Glutamatergic neuron (in vitro differentiated cells): ENCODE measurements around the gene PGA4. TPM values are rescaled to one million over a fixed set of nuclear protein-coding genes. Genes with fewer than 3 reads are reported as not detected.

Source experiments
- DNase-seq: peaks from one replicate; pipeline ENCODE4 v3.0.0; 2022
- H3K27ac Mint-ChIP-seq: one replicate; pipeline ENCODE4 v1.8.0; 2020; ENCODE audit warnings: mild to moderate bottlenecking, mixed read lengths, inconsistent platforms; ENCODE audit not compliant: unreplicated experiment
- H3K27me3 Mint-ChIP-seq: one replicate; pipeline ENCODE4 v1.8.0; 2020; ENCODE audit warnings: mild to moderate bottlenecking, moderate library complexity, mixed read lengths, inconsistent platforms; ENCODE audit not compliant: unreplicated experiment
- H3K36me3 Mint-ChIP-seq: one replicate; pipeline ENCODE4 v1.8.0; 2020; ENCODE audit warnings: mild to moderate bottlenecking, mixed read lengths, inconsistent platforms; ENCODE audit not compliant: unreplicated experiment
- H3K4me1 Mint-ChIP-seq: one replicate; pipeline ENCODE4 v1.8.0; 2020; ENCODE audit warnings: mild to moderate bottlenecking, low read depth, mixed read lengths, inconsistent platforms; ENCODE audit not compliant: unreplicated experiment
- H3K4me3 Mint-ChIP-seq: one replicate; pipeline ENCODE4 v1.8.0; 2020; ENCODE audit warnings: mild to moderate bottlenecking, mixed read lengths, inconsistent platforms; ENCODE audit not compliant: unreplicated experiment
- H3K9me3 Mint-ChIP-seq: one replicate; pipeline ENCODE4 v1.8.0; 2020; ENCODE audit warnings: mild to moderate bottlenecking, moderate library complexity, mixed read lengths, inconsistent platforms; ENCODE audit not compliant: unreplicated experiment
- CTCF ChIP-seq: fragments of 200-600 bp; sonication (generic); IDR thresholded peaks from one replicate; pipeline ENCODE4 v1.5.0; 2021; ENCODE audit not compliant: partially characterized antibody, unreplicated experiment
- total RNA-seq: library from RNA; stranded (reverse); fragmentation: NEBNext Ultra II Directional; extraction: Animal tissue kit (Norgen Biotek cat#: 25700); gene quantifications from one replicate; pipeline ENCODE4 v1.2.1, GENCODE V29; 2021; ENCODE audit not compliant: unreplicated experiment

Gene PGA4
- total RNA-seq, 1 donor from 2014 or later, result not detected

DNA sequence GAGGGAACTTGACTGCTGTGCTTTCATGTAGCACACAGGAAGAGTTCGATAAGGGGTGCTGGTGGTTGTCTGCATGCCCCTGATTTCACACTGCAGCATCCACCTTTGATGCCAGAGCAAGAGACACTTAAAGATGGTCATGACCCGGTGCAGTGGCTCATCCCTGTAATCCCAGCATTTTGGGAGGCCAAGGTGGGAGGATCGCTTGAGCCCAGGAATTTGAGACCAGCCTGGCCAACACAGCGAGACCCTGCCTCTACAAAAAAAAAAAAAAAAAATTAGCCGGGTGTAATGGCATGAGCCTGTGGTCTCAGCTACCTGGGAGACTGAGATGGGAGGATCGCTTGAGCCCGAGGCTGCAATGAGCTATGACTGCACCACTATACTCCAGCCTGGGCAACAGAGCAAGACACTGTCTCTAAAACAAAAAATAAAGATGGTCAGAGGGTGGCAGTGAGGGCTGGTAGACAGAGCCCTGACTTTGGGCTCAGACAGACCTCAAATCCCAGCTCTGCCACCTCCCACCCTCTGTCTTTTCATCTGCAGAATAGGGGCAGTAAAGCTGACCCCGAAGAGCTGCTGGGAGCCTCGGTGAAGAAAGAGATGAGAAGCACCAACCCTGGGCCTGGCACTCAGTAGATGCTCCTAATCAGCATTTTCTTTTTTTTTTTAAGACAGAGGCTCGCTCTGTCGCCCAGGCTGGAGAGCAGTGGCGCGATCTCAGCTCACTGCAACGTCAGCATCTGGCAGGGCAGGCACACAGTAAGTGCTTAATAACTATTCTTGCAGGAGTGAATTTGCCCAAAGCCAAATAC, 55.2 kb downstream of the PGA4 start:
- no peak for DNase-seq
- TF ChIP-seq CTCF, result no peak
- Mint-ChIP-seq H3K27me3 (peaks cover 3% of the 10 kb centered on the region), H3K4me3 (no peak overlapping the region), H3K27ac (no peak overlapping the region), H3K9me3 (peaks cover 2% of the 10 kb centered on the region), H3K36me3 (no peaks in the 10 kb centered on the region), H3K4me1 (peaks cover 14% of the 10 kb centered on the region)

GRCh38 chr11:61278001-61278470, 55.9 kb downstream of the PGA4 start:
- peaks cover 3% of the 10 kb centered on the region for H3K36me3 Mint-ChIP-seq

GRCh38 chr11:61279934-61280659, 58.0 kb downstream of the PGA4 start:
- H3K4me1 Mint-ChIP-seq, result peaks cover 14% of the 10 kb centered on the region
- H3K9me3 Mint-ChIP-seq, result peaks cover 4% of the 10 kb centered on the region
- H3K36me3 Mint-ChIP-seq, result peaks cover 20% of the 10 kb centered on the region
- no peak overlapping the region for H3K27ac Mint-ChIP-seq
- no peak for DNase-seq
- no peak for TF ChIP-seq CTCF
- peak overlapping the region; percentile 7 for H3K4me3 Mint-ChIP-seq
- H3K27me3 Mint-ChIP-seq, result peaks cover 2% of the 10 kb centered on the region

More at GRCh38 chr11:61278001-61278470, 55.9 kb downstream of the PGA4 start:
- peaks cover 14% of the 10 kb centered on the region for H3K4me1 Mint-ChIP-seq
- peak overlapping the region; percentile 81 for H3K27ac Mint-ChIP-seq
- TF ChIP-seq CTCF, result no peak
- no peak for DNase-seq
- peaks cover 3% of the 10 kb centered on the region for H3K27me3 Mint-ChIP-seq
- H3K9me3 Mint-ChIP-seq, result peaks cover 2% of the 10 kb centered on the region
- peak overlapping the region; percentile 35 for H3K4me3 Mint-ChIP-seq

DNA sequence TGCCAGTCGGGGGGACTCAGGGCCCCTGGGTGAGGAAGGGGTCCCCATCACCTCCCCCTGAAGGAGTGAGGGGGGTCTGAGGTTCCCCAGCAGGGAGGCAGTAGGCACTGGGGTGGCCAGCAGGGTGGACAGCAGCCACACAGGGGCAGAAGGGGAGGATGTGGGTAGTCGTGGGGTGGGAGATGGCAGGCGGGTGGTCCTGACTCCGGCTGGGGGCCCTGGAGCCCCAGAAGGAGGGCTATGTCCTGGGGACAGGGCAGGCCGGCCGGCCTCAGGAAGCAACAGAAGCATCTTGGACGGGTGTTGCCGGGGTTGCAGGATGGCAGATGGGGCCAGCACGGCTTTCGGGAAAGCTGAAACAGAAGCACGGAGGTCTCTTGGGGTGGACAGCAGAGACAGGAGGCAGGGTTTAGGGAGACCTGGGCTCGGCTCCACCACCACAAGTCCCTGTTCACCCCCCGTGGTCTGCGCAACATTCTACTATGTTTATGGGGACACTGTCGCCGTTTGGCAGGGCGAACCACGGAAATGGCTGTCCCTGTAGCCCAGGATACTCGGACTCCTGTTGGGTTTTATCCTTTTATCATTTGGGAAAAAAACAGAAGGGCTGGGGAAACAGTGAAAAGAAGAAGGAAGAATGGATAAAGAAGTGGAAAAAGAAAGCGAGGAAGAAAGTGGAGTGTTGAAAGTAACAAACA, 58.9 kb downstream of the PGA4 start:
- Mint-ChIP-seq H3K4me3 (peak overlapping the region; percentile 28), H3K36me3 (peaks cover 20% of the 10 kb centered on the region), H3K4me1 (peaks cover 14% of the 10 kb centered on the region), H3K27ac (peak overlapping the region; percentile 41), H3K9me3 (peaks cover 4% of the 10 kb centered on the region), H3K27me3 (peaks cover 4% of the 10 kb centered on the region)
- DNase-seq, result peak; percentile 55
- no peak for TF ChIP-seq CTCF

Other genes with a start within 250 kb of the PGA4 start
- gene CD5, start 119.9 kb upstream of the PGA4 start, total RNA-seq, result not detected
- gene VPS37C, start 60.9 kb upstream of the PGA4 start, total RNA-seq, result 27.1 TPM
- not detected for gene PGA3, start 18.8 kb upstream of the PGA4 start, total RNA-seq
- not detected for gene PGA5, start 18.8 kb downstream of the PGA4 start, total RNA-seq
- 27.3 TPM for gene VWCE, start 73.0 kb downstream of the PGA4 start, total RNA-seq
- gene DDB1, start 110.8 kb downstream of the PGA4 start, total RNA-seq, result 259 TPM
- 59.6 TPM for gene TKFC, start 110.9 kb downstream of the PGA4 start, total RNA-seq
- 20.6 TPM for gene CYB561A3, start 139.5 kb downstream of the PGA4 start, total RNA-seq
- 23.3 TPM for gene TMEM138, start 140.0 kb downstream of the PGA4 start, total RNA-seq
- gene TMEM216, start 170.2 kb downstream of the PGA4 start, total RNA-seq, result 7.8 TPM
- gene CPSF7, start 207.6 kb downstream of the PGA4 start, total RNA-seq, result 83.7 TPM
- 43.2 TPM for gene SDHAF2, start 207.8 kb downstream of the PGA4 start, total RNA-seq